Measurements from ENCODE around the gene RAB11FIP5. TPM values are rescaled to one million over a fixed set of nuclear protein-coding genes. Genes with fewer than 3 reads are reported as not detected.

Gene RAB11FIP5
- total and polyA plus RNA-seq, 9 of the 15 experiments (the other 6 are each of a cell fraction or from before 2014, with no cell fraction given), result 1.7 to 14.4 (median 6.4) TPM

GRCh38 chr2:73076701-73077423, 35.9 kb downstream of the RAB11FIP5 start:
- Histone ChIP-seq H3K9me3 (replicated peaks; ENCODE audit: control insufficient read depth, insufficient read depth, low read depth, low read length) (no peaks in the 10 kb centered on the region), H3K36me3 (ENCODE audit: control insufficient read depth, insufficient read depth, low read length) (no peaks in the 10 kb centered on the region; the same call in 2 of the 3 replicates), H3K79me2 (ENCODE audit: control insufficient read depth, insufficient read depth, low read length) (no peaks in the 10 kb centered on the region), H4K20me1 (replicated peaks; ENCODE audit: control insufficient read depth, insufficient read depth, low read length) (peaks cover 10% of the 10 kb centered on the region; the same call in 1 of the 2 replicates), H3K9me1 (ENCODE audit: control insufficient read depth, insufficient read depth, low read length) (no peaks in the 10 kb centered on the region), H3K4me3 (no peak overlapping the region), H3K4me2 (ENCODE audit: insufficient read depth, low read length) (no peak overlapping the region), H3K27me3 (ENCODE audit: control insufficient read depth in 2 of 2, insufficient read depth in 2 of 2, low read length in 2 of 2) (peaks cover 0 to 5% of the 10 kb centered on the region in 2 experiments; a peak in 2 of 5 replicates), H3K9ac (ENCODE audit: insufficient read depth in 1 of 2, low read depth in 2 of 2, low read length in 2 of 2) (no peak overlapping the region), H3K4me1 (replicated peaks in 1 of 2; ENCODE audit: control insufficient read depth in 2 of 2, insufficient read depth in 2 of 2, low read length in 2 of 2) (peaks cover 0 to 29% of the 10 kb centered on the region in 2 experiments; a peak in 4 of 5 replicates), H2AFZ (ENCODE audit: low read depth, low read length) (no peak overlapping the region), H3K27ac (ENCODE audit: extremely low read depth, low read depth, low read length) (no peak overlapping the region)
- POLR2A ChIA-PET, result interaction anchor here (0.5 to 0.6 kb wide), 2 partner anchors 17 to 161 kb away, joined by 3 read pairs; no protein-coding TSS in a partner anchor
- TF ChIP-seq TAF15 (IDR thresholded peaks at IDR 0.05; ENCODE audit: low read depth, low read length) (no peak), ARID2 (IDR thresholded peaks at IDR 0.05) (no peak)
- CTCF ChIA-PET (ENCODE audit: low intra/inter-chr PET ratio), result interaction anchor here (0.6 kb wide), 1 partner anchor 164 kb away, joined by 4 read pairs; no protein-coding TSS in a partner anchor
- BruUV-seq (replicated peaks), result no TSS peak
- ATAC-seq, result no peak
- WGBS (ENCODE audit: insufficient coverage, low coverage, missing lambda C conversion rate), result 46% methylated on average over 8 of the region's 8 CpGs
- no peak for DNase-seq (ENCODE audit: extremely low read depth in 1 of 4, low spot score in 3 of 4)
- intact Hi-C loops (cut with micrococcal nuclease), result no loop called here
- in situ Hi-C loops (cut with MboI), result no loop called here
- no peak for FAIRE-seq
